ENCODE results near the gene ERVV-1.

DNA sequence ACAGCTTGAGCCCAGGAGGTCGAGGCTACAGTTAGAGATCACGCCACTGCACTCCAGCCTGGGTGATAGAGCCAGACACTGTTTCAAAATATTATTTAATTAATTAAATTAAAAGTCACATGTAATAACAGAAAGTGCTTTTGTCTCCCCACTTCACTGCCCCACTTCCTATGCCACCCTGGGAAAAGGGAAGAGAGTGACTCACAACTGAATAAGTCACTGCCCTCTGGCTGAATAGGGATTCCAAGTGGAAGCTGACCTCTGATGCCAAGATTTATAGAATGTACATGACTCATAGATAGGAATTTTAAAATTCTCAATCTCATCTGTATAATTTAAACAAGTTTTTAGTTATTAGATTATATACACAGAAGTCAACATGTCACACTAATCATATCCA, 22.2 kb upstream of the ERVV-1 start:
- TF ChIP-seq, protein P1, sequence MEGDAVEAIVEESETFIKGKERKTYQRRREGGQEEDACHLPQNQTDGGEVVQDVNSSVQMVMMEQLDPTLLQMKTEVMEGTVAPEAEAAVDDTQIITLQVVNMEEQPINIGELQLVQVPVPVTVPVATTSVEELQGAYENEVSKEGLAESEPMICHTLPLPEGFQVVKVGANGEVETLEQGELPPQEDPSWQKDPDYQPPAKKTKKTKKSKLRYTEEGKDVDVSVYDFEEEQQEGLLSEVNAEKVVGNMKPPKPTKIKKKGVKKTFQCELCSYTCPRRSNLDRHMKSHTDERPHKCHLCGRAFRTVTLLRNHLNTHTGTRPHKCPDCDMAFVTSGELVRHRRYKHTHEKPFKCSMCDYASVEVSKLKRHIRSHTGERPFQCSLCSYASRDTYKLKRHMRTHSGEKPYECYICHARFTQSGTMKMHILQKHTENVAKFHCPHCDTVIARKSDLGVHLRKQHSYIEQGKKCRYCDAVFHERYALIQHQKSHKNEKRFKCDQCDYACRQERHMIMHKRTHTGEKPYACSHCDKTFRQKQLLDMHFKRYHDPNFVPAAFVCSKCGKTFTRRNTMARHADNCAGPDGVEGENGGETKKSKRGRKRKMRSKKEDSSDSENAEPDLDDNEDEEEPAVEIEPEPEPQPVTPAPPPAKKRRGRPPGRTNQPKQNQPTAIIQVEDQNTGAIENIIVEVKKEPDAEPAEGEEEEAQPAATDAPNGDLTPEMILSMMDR (IDR thresholded peaks at IDR 0.05) = no peak
- TF ChIP-seq POLR2AphosphoS5 (IDR thresholded peaks at IDR 0.05) = no peak

All from stomach (tissue), 4 donors.